ENCODE results near the gene RAB8B. TPM values are rescaled to one million over a fixed set of nuclear protein-coding genes. Genes with fewer than 3 reads are reported as not detected.

Gene RAB8B
- total RNA-seq, 1 experiment from 2014 or later: 17.6 TPM

- H3K4me1 ChIP-seq (ENCODE audit: control insufficient read depth, insufficient read depth, low read length): no peaks in the 10 kb centered on the region; the same call in 1 of the 2 replicates
- no peak overlapping the region for H3K4me3 ChIP-seq (ENCODE audit: low read depth in 2 of 2, low read length in 2 of 2)
- intact Hi-C loops (cut with micrococcal nuclease; ENCODE audit: unreplicated experiment) (no loop called here), in situ Hi-C loops (cut with HindIII; ENCODE audit: low pct_unique_long_range_greater_than_20kb, low sequenced_read_pairs) (no loop called here)
- no TSS peak for BruUV-seq (replicated peaks)
- TF ChIP-seq TCF7L2 (IDR thresholded peaks at IDR 0.05; ENCODE audit: low read depth, low read length): no peak
- TF ChIP-seq, protein P1, sequence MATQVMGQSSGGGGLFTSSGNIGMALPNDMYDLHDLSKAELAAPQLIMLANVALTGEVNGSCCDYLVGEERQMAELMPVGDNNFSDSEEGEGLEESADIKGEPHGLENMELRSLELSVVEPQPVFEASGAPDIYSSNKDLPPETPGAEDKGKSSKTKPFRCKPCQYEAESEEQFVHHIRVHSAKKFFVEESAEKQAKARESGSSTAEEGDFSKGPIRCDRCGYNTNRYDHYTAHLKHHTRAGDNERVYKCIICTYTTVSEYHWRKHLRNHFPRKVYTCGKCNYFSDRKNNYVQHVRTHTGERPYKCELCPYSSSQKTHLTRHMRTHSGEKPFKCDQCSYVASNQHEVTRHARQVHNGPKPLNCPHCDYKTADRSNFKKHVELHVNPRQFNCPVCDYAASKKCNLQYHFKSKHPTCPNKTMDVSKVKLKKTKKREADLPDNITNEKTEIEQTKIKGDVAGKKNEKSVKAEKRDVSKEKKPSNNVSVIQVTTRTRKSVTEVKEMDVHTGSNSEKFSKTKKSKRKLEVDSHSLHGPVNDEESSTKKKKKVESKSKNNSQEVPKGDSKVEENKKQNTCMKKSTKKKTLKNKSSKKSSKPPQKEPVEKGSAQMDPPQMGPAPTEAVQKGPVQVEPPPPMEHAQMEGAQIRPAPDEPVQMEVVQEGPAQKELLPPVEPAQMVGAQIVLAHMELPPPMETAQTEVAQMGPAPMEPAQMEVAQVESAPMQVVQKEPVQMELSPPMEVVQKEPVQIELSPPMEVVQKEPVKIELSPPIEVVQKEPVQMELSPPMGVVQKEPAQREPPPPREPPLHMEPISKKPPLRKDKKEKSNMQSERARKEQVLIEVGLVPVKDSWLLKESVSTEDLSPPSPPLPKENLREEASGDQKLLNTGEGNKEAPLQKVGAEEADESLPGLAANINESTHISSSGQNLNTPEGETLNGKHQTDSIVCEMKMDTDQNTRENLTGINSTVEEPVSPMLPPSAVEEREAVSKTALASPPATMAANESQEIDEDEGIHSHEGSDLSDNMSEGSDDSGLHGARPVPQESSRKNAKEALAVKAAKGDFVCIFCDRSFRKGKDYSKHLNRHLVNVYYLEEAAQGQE (IDR thresholded peaks at IDR 0.05; ENCODE audit: insufficient read depth in 1 of 2, low read depth in 2 of 2, low read length in 1 of 2): no peak
- TF ChIP-seq, protein P2, sequence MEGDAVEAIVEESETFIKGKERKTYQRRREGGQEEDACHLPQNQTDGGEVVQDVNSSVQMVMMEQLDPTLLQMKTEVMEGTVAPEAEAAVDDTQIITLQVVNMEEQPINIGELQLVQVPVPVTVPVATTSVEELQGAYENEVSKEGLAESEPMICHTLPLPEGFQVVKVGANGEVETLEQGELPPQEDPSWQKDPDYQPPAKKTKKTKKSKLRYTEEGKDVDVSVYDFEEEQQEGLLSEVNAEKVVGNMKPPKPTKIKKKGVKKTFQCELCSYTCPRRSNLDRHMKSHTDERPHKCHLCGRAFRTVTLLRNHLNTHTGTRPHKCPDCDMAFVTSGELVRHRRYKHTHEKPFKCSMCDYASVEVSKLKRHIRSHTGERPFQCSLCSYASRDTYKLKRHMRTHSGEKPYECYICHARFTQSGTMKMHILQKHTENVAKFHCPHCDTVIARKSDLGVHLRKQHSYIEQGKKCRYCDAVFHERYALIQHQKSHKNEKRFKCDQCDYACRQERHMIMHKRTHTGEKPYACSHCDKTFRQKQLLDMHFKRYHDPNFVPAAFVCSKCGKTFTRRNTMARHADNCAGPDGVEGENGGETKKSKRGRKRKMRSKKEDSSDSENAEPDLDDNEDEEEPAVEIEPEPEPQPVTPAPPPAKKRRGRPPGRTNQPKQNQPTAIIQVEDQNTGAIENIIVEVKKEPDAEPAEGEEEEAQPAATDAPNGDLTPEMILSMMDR (IDR thresholded peaks at IDR 0.05): no peak
- TF ChIP-seq SIN3A (IDR thresholded peaks at IDR 0.05; ENCODE audit: borderline replicate concordance, insufficient read depth, low read depth, low read length): no peak
- H3K27me3 ChIP-seq (ENCODE audit: control insufficient read depth, insufficient read depth, low read length): no peaks in the 10 kb centered on the region
- no peak for ATAC-seq
- CTCF ChIA-PET: interaction anchor here (0.6 to 1.1 kb wide), 2 partner anchors 24 to 110 kb away, joined by 3 to 5 read pairs; no protein-coding TSS in a partner anchor
- no peak overlapping the region for H3K27ac ChIP-seq (ENCODE audit: low read length)
- H3K9me3 ChIP-seq (ENCODE audit: control insufficient read depth, insufficient read depth, low read depth, low read length): no peaks in the 10 kb centered on the region
- H3K36me3 ChIP-seq (ENCODE audit: control insufficient read depth, insufficient read depth, low read length): no peaks in the 10 kb centered on the region
- POLR2A ChIA-PET: no interaction called here
- DNase-seq (ENCODE audit: low read depth, low spot score): no peak
Measured at GRCh38 chr15:63292241-63292640, 102.8 kb downstream of the RAB8B start.

DNA sequence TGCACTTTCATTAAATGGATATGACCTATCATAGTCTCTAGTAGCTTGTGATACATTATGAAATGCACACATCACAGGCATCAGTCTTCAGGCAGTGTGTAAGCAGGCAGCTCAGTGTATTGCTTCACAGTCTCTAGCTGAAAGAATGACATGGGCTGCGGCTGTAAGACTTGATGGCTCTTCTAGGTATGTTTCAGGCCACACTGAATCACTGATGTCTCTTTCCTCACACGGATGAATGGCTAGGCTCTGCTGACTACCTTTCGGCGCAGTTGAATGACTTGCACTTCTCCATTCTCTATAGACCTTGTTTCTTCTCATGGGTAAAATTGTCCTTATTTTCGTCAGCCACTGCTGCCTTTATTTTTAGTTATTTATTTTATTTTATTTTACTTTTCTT lies 103.4 kb downstream of the RAB8B start:
- BruUV-seq (replicated peaks): no TSS peak
- POLR2A ChIA-PET: no interaction called here

More for the DNA sequence above, 103.4 kb downstream of the RAB8B start:
- Histone ChIP-seq H3K4me3 (ENCODE audit: low read depth in 2 of 2, low read length in 2 of 2) (no peak overlapping the region), H3K27me3 (ENCODE audit: control insufficient read depth, insufficient read depth, low read length) (no peaks in the 10 kb centered on the region), H3K36me3 (ENCODE audit: control insufficient read depth, insufficient read depth, low read length) (no peaks in the 10 kb centered on the region), H3K4me1 (ENCODE audit: control insufficient read depth, insufficient read depth, low read length) (no peaks in the 10 kb centered on the region; the same call in 1 of the 2 replicates), H3K9me3 (ENCODE audit: control insufficient read depth, insufficient read depth, low read depth, low read length) (no peaks in the 10 kb centered on the region), H3K27ac (ENCODE audit: low read length) (no peak overlapping the region)
- CTCF ChIA-PET: interaction anchor here (0.6 kb wide), 1 partner anchor 25 kb away, joined by 5 read pairs; no protein-coding TSS in a partner anchor
- TF ChIP-seq, protein P1 (IDR thresholded peaks at IDR 0.05; ENCODE audit: insufficient read depth in 1 of 2, low read depth in 2 of 2, low read length in 1 of 2): no peak
- TF ChIP-seq, protein P2 (IDR thresholded peaks at IDR 0.05): no peak
- TF ChIP-seq SIN3A (IDR thresholded peaks at IDR 0.05; ENCODE audit: borderline replicate concordance, insufficient read depth, low read depth, low read length) (no peak), POLR2AphosphoS5 (IDR thresholded peaks at IDR 0.05; ENCODE audit: low read depth, low read length) (no peak), TCF7L2 (IDR thresholded peaks at IDR 0.05; ENCODE audit: low read depth, low read length) (no peak)
- intact Hi-C loops (cut with micrococcal nuclease; ENCODE audit: unreplicated experiment): no loop called here
- ATAC-seq: no peak
- DNase-seq (ENCODE audit: low read depth, low spot score): no peak
- in situ Hi-C loops (cut with HindIII; ENCODE audit: low pct_unique_long_range_greater_than_20kb, low sequenced_read_pairs): no loop called here
